Measurements from ENCODE around the gene FNDC8. TPM values are rescaled to one million over a fixed set of nuclear protein-coding genes. Genes with fewer than 3 reads are reported as not detected.

Gene FNDC8
- total RNA-seq, 3 donors from 2014 or later = not detected

DNA sequence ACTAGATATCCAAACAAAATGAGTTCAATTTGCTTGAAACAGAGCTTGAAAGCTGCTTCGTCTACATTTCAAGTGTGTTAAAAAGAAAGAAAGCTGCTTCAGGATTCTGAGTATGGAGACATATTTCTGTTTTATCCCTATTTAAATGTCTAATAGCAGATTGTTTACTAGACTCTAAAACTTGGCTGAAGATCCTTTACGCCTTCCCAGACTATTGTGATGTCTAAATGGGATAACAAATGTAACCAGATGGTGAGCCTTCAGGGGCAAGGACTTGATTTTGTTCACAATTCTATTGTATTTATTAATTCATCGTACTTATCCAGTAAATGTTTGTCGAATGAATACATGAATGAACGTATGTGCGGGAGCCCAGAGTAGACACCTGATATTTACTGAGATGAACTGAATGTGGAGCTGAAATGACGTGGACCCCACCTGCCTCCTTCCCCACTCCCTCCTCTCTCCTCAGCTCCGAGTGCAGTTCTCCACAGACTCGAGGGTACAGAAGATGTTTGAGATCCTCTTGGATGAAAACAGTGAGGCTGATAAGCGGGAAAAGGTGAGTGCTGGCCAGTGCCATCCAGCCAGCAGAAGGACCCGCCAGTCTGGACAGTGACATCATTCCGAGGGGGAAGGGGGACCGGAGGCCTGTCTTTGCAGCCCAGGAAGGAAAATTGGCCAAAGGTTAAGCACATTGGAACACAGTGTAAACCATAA is 31.2 kb downstream of the FNDC8 start:
- H3K4me1 ChIP-seq (ENCODE audit: low read depth) = no peaks in the 10 kb centered on the region
- DNase-seq (no peak), ATAC-seq (no peak)
- intact Hi-C loops (cut with DNase I, micrococcal nuclease) = no loop called here
- no peak overlapping the region for H3K4me3 ChIP-seq
- no peaks in the 10 kb centered on the region for H3K9me3 ChIP-seq
- H3K36me3 ChIP-seq (ENCODE audit: low read depth) = no peaks in the 10 kb centered on the region
- TF ChIP-seq CTCF (IDR thresholded peaks at IDR 0.05) = no peak

DNA sequence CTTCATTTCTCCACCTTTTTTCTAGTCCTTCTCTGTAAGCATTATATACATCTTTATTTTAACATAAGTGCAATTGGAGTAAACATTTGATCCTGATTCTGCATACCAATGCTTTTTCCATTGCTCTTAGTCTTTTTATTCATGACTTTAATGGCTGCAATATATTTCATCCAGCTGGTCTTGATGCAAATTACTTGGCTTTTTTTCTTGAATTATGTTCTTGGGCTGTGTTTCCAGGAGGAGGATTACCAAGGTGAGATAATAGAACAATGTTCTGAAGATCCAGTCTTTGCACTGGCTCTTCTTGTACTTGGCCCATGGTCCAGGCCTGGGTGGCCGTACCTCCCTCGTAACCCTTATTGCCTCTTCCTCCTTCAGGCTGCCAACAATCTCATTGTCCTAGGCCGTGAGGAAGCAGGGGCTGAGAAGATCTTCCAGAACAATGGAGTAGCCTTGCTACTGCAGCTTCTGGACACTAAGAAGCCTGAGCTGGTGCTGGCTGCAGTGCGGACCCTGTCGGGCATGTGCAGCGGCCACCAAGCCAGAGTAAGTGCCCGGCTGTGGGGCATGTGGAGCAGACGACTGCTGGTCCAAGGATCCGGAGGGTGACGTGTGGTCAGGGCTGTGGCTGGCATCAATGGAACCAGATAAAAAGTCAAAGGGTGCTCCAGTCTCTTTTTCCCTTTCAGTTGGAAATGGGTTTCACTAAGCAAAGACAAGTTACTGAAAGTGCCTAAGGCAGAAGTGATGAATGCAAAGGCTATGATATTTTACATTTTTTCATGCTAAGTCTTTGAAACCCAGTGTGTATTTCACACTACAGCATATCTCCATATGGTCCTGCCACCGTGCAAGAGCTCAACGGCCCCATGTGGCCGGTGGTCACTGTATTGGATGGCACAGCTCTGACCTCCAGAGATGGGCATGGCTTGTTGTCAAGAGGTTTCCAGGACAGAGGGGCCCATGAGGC is 33.1 kb downstream of the FNDC8 start:
- TF ChIP-seq CTCF (IDR thresholded peaks at IDR 0.05) = no peak

DNA sequence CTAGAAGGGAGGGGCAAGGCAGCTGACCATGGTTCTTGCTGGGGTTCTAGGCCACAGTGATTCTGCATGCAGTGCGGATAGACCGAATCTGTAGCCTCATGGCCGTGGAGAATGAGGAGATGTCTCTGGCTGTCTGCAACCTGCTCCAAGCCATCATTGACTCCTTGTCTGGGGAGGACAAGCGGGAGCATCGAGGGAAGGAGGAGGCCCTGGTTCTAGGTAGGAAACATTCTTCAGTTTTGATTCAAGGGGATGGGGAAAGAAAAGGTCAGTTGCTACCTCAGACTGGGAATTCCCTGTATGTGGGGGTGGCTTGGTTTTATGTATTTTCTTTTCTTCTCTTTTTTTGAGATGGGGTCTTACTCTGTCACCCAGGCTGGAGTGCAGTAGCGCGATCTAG is 33.8 kb downstream of the FNDC8 start:
- Histone ChIP-seq H3K9me3 (no peaks in the 10 kb centered on the region), H3K36me3 (ENCODE audit: low read depth) (no peaks in the 10 kb centered on the region), H3K4me3 (no peak overlapping the region), H3K4me1 (ENCODE audit: low read depth) (no peaks in the 10 kb centered on the region)
- intact Hi-C loops (cut with DNase I, micrococcal nuclease) = no loop called here
- no peak for TF ChIP-seq CTCF (IDR thresholded peaks at IDR 0.05)
- DNase-seq (no peak), ATAC-seq (no peak)

More for the DNA sequence above, 33.1 kb downstream of the FNDC8 start:
- H3K4me3 ChIP-seq = no peak overlapping the region
- no peaks in the 10 kb centered on the region for H3K4me1 ChIP-seq (ENCODE audit: low read depth)
- H3K9me3 ChIP-seq = no peaks in the 10 kb centered on the region
- ATAC-seq (no peak), DNase-seq (no peak)
- intact Hi-C loops (cut with DNase I, micrococcal nuclease) = no loop called here
- H3K36me3 ChIP-seq (ENCODE audit: low read depth) = no peaks in the 10 kb centered on the region

DNA sequence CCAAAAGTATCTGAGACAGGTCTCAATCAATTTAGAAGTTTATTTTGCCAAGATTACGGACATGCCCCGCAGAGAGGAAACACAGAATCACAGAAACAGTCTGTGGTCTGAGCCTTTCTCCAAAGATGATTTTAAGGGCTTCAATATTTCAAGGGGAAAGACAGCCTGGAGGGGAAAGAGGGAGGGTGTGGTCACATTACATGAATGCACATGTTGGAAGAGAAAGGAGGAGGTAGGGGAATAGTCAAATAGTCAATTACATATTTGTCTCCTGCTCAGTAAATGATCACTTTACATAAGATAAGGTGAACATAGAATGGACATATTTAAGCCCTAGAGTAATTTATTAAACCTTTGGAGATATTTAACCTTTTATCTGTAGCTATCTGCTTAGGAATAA is 38.5 kb downstream of the FNDC8 start:
- intact Hi-C loops (cut with DNase I, micrococcal nuclease) = no loop called here
- Histone ChIP-seq H3K4me3 (no peak overlapping the region), H3K36me3 (ENCODE audit: low read depth) (no peaks in the 10 kb centered on the region), H3K4me1 (ENCODE audit: low read depth) (no peaks in the 10 kb centered on the region), H3K9me3 (no peaks in the 10 kb centered on the region)
- DNase-seq (no peak), ATAC-seq (no peak)
- no peak for TF ChIP-seq CTCF (IDR thresholded peaks at IDR 0.05)

- Histone ChIP-seq H3K36me3 (ENCODE audit: low read depth) (no peaks in the 10 kb centered on the region), H3K4me1 (ENCODE audit: low read depth) (no peaks in the 10 kb centered on the region), H3K4me3 (no peak overlapping the region), H3K9me3 (no peaks in the 10 kb centered on the region)
- TF ChIP-seq CTCF (IDR thresholded peaks at IDR 0.05) = no peak
- peak; percentile 62 for ATAC-seq
- intact Hi-C loops (cut with DNase I, micrococcal nuclease) = no loop called here
- DNase-seq = no peak
These were observed 39.2 kb downstream of the FNDC8 start for GRCh38 chr17:35160354-35161201.
